HepG2 (cell line): ENCODE measurements around the gene KCNB1. TPM values are rescaled to one million over a fixed set of nuclear protein-coding genes. Genes with fewer than 3 reads are reported as not detected.

ENCODE experiments used
- FOXC1 ChIP-seq: sonication (generic); formaldehyde crosslinking; IDR thresholded peaks from 2 replicates; pipeline ENCODE4 v1.8.0; 2022; ENCODE audit warnings: mild to moderate bottlenecking, missing genetic modification reagents, borderline replicate concordance
- MIER2 ChIP-seq: IDR thresholded peaks from 2 replicates; pipeline ENCODE4 v1.6.1; 2016; ENCODE audit warnings: missing biosample characterization, missing genetic modification reagents
- NPAS2 ChIP-seq: sonication (generic); formaldehyde crosslinking; IDR thresholded peaks from 2 replicates; pipeline ENCODE4 v1.8.0; 2022; ENCODE audit warnings: mild to moderate bottlenecking, missing genetic modification reagents, borderline replicate concordance
- NR1H2 ChIP-seq: sonication (generic); formaldehyde crosslinking; IDR thresholded peaks from 2 replicates; pipeline ENCODE4 v1.8.1; 2022; ENCODE audit warnings: low read depth, missing genetic modification reagents, borderline replicate concordance
- NR2F6 ChIP-seq, 2 experiments: IDR thresholded peaks; 2 replicates each; pipeline ENCODE4 v1.6.1; 2016; ENCODE audit warnings: antibody characterized with exemption in 1 of 2, mild to moderate bottlenecking in 1 of 2
- PHF8 ChIP-seq: sonication (generic); formaldehyde crosslinking; IDR thresholded peaks from 2 replicates; pipeline ENCODE4 v1.5.0; 2020; ENCODE audit warnings: missing genetic modification reagents
- TBX3 ChIP-seq: fragments of 450-650 bp; IDR thresholded peaks from 2 replicates; pipeline ENCODE4 v1.6.1; 2017; ENCODE audit warnings: antibody characterized with exemption, mild to moderate bottlenecking, inconsistent platforms, borderline replicate concordance
- TP53 ChIP-seq: sonication (generic); formaldehyde crosslinking; conservative IDR thresholded peaks from 2 replicates; pipeline ENCODE4 v1.4.0; 2020; ENCODE audit warnings: missing genetic modification reagents
- XRCC5 ChIP-seq: fragments of 200-400 bp; formaldehyde crosslinking; optimal IDR thresholded peaks from 2 replicates; pipeline ENCODE3; 2017; ENCODE audit warnings: mild to moderate bottlenecking, low read length
- ZBTB42 ChIP-seq: sonication (generic); formaldehyde crosslinking; IDR thresholded peaks from 2 replicates; pipeline ENCODE4 v1.5.0; 2020; ENCODE audit warnings: mild to moderate bottlenecking, missing genetic modification reagents
- ZC3H13 ChIP-seq: sonication (generic); formaldehyde crosslinking; IDR thresholded peaks from 2 replicates; pipeline ENCODE4 v1.8.1; 2023; ENCODE audit warnings: mild to moderate bottlenecking, missing genetic modification reagents, moderate library complexity
- ZFP1 ChIP-seq: IDR thresholded peaks from 2 replicates; pipeline ENCODE4 v1.6.1; 2016
- ZNF224 ChIP-seq: sonication (generic); formaldehyde crosslinking; IDR thresholded peaks from 2 replicates; pipeline ENCODE4 v1.5.0; 2020; ENCODE audit warnings: mild to moderate bottlenecking, missing genetic modification reagents
- ZNF225 ChIP-seq: sonication (generic); formaldehyde crosslinking; IDR thresholded peaks from 2 replicates; pipeline ENCODE4 v1.4.0; 2020; ENCODE audit warnings: mild to moderate bottlenecking, missing genetic modification reagents
- ZNF335 ChIP-seq: sonication (generic); formaldehyde crosslinking; IDR thresholded peaks from 2 replicates; pipeline ENCODE4 v1.4.0; 2020; ENCODE audit warnings: missing genetic modification reagents
- ZNF496 ChIP-seq: sonication (generic); formaldehyde crosslinking; IDR thresholded peaks from 2 replicates; pipeline ENCODE4 v1.8.1; 2023; ENCODE audit warnings: mild to moderate bottlenecking, moderate library complexity, missing genetic modification reagents; ENCODE audit not compliant: insufficient replicate concordance
- ZNF569 ChIP-seq: sonication (generic); formaldehyde crosslinking; IDR thresholded peaks from 2 replicates; pipeline ENCODE4 v1.5.0; 2020; ENCODE audit warnings: mild to moderate bottlenecking, missing genetic modification reagents, moderate library complexity, borderline replicate concordance
- ZSCAN21 ChIP-seq: sonication (generic); formaldehyde crosslinking; IDR thresholded peaks from 2 replicates; pipeline ENCODE4 v1.8.0; 2022; ENCODE audit warnings: mild to moderate bottlenecking, missing genetic modification reagents, moderate library complexity, borderline replicate concordance
- polyA plus RNA-seq, 8 experiments: library from polyadenylated mRNA; depleted of rRNA in 3 of 8; stranded (reverse) in 7 of 8; unstranded in 1 of 8; fragments of >200 nt; fragmentation: Illumina TruSeq in 4 of 8; extraction: Trizol in 4 of 8; gene quantifications; 2 replicates each; pipeline versions ENCODE4 v1.2.1 to v1.2.3, GENCODE V29; 2011 to 2016; ENCODE audit warnings: low read depth in 4 of 8, missing spikeins in 1 of 8, mixed read lengths in 1 of 8; ENCODE audit not compliant: insufficient read depth in 1 of 8
- total RNA-seq, 5 experiments: library from RNA; depleted of rRNA; stranded (reverse); fragments of >200 nt; fragmentation: Illumina TruSeq; extraction: Trizol; gene quantifications; 2 replicates each; pipeline ENCODE4 v1.2.3, GENCODE V29; 2016; ENCODE audit warnings: low read depth in 1 of 5
- TF ChIP-seq, protein P1 (sequence below): IDR thresholded peaks from 2 replicates; pipeline ENCODE4 v1.6.1; 2016; ENCODE audit warnings: mild to moderate bottlenecking
- TF ChIP-seq, protein P2 (sequence below): sonication (generic); formaldehyde crosslinking; IDR thresholded peaks from 2 replicates; pipeline ENCODE4 v1.8.1; 2023; ENCODE audit warnings: mild to moderate bottlenecking, missing genetic modification reagents
- TF ChIP-seq, protein P3 (sequence below): IDR thresholded peaks from 2 replicates; pipeline ENCODE4 v1.6.1; 2016; ENCODE audit warnings: low read depth, control low read depth
- TF ChIP-seq, protein P4 (sequence below): IDR thresholded peaks from 2 replicates; pipeline ENCODE4 v1.6.1; 2018; ENCODE audit warnings: missing genetic modification reagents, mild to moderate bottlenecking, missing compliant biosample characterization
- TF ChIP-seq, protein P5 (sequence below): sonication (generic); formaldehyde crosslinking; IDR thresholded peaks from 2 replicates; pipeline ENCODE4 v1.5.0; 2020; ENCODE audit warnings: mild to moderate bottlenecking, missing genetic modification reagents

KCNB1 gene
- total and polyA plus RNA-seq, 2 of the 13 experiments (the other 11 are each of a cell fraction or from before 2014, with no cell fraction given): 0.02 TPM; not detected in 1

DNA sequence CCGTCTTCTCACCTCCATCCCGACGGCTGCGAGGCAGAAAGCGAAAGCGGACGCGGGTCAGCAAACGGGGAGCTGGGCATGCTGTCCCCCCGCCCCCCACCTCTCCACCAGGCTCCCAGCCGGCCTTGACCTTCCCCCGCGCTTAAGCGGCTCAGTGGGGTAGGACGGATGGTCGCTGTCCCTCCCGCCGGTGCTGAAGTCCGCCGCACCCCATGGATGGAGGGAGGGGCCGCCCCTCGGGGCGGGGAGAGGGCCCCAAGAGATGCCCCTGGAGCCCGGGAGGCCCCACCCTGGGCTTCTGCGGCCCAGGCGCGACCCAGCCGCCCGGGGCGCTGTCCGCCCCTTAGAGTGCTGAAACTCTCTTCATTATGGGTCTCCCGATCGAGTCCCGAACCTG lies at the start of gene KCNB1 (continued):
- TF ChIP-seq, protein P1, sequence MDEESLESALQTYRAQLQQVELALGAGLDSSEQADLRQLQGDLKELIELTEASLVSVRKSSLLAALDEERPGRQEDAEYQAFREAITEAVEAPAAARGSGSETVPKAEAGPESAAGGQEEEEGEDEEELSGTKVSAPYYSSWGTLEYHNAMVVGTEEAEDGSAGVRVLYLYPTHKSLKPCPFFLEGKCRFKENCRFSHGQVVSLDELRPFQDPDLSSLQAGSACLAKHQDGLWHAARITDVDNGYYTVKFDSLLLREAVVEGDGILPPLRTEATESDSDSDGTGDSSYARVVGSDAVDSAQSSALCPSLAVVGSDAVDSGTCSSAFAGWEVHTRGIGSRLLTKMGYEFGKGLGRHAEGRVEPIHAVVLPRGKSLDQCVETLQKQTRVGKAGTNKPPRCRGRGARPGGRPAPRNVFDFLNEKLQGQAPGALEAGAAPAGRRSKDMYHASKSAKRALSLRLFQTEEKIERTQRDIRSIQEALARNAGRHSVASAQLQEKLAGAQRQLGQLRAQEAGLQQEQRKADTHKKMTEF (CRISPR knock-in tag): peak; percentile 79
- TF ChIP-seq PHF8 (peak; percentile 38), NR2F6 (IDR thresholded peaks at IDR 0.05) (peak; percentile 69), NR2F6 (CRISPR knock-in tag; IDR thresholded peaks at IDR 0.05) (peak; percentile 85), ZFP1 (CRISPR knock-in tag) (peak; percentile 55; the same call in 1 of the 2 replicates), TP53 (CRISPR knock-in tag) (no peak), FOXC1 (CRISPR knock-in tag) (peak; percentile 84; the same call in 1 of the 2 replicates), NPAS2 (CRISPR knock-in tag) (no peak), XRCC5 (peak; percentile 85), ZSCAN21 (0 out of 2 replicates have a peak, but pooled peaks have one; percentile 62), ZNF569 (CRISPR knock-in tag) (no peak), ZNF225 (CRISPR knock-in tag) (peak; percentile 66; the same call in 1 of the 2 replicates), NR1H2 (CRISPR knock-in tag) (no peak), ZNF224 (CRISPR knock-in tag) (no peak), ZNF496 (CRISPR knock-in tag) (no peak), ZC3H13 (CRISPR knock-in tag) (peak; percentile 61; the same call in 1 of the 2 replicates), TBX3 (no peak), ZNF335 (CRISPR knock-in tag) (peak; percentile 64; the same call in 1 of the 2 replicates), ZBTB42 (no peak), MIER2 (CRISPR knock-in tag) (peak; percentile 99)
- TF ChIP-seq, protein P2, sequence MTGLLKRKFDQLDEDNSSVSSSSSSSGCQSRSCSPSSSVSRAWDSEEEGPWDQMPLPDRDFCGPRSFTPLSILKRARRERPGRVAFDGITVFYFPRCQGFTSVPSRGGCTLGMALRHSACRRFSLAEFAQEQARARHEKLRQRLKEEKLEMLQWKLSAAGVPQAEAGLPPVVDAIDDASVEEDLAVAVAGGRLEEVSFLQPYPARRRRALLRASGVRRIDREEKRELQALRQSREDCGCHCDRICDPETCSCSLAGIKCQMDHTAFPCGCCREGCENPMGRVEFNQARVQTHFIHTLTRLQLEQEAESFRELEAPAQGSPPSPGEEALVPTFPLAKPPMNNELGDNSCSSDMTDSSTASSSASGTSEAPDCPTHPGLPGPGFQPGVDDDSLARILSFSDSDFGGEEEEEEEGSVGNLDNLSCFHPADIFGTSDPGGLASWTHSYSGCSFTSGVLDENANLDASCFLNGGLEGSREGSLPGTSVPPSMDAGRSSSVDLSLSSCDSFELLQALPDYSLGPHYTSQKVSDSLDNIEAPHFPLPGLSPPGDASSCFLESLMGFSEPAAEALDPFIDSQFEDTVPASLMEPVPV (CRISPR knock-in tag): peak; percentile 92
- TF ChIP-seq, protein P3, sequence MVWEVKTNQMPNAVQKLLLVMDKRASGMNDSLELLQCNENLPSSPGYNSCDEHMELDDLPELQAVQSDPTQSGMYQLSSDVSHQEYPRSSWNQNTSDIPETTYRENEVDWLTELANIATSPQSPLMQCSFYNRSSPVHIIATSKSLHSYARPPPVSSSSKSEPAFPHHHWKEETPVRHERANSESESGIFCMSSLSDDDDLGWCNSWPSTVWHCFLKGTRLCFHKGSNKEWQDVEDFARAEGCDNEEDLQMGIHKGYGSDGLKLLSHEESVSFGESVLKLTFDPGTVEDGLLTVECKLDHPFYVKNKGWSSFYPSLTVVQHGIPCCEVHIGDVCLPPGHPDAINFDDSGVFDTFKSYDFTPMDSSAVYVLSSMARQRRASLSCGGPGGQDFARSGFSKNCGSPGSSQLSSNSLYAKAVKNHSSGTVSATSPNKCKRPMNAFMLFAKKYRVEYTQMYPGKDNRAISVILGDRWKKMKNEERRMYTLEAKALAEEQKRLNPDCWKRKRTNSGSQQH: peak; percentile 40; the same call in 1 of the 2 replicates
- TF ChIP-seq, protein P4, sequence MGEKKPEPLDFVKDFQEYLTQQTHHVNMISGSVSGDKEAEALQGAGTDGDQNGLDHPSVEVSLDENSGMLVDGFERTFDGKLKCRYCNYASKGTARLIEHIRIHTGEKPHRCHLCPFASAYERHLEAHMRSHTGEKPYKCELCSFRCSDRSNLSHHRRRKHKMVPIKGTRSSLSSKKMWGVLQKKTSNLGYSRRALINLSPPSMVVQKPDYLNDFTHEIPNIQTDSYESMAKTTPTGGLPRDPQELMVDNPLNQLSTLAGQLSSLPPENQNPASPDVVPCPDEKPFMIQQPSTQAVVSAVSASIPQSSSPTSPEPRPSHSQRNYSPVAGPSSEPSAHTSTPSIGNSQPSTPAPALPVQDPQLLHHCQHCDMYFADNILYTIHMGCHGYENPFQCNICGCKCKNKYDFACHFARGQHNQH: peak; percentile 65
- TF ChIP-seq, protein P5, sequence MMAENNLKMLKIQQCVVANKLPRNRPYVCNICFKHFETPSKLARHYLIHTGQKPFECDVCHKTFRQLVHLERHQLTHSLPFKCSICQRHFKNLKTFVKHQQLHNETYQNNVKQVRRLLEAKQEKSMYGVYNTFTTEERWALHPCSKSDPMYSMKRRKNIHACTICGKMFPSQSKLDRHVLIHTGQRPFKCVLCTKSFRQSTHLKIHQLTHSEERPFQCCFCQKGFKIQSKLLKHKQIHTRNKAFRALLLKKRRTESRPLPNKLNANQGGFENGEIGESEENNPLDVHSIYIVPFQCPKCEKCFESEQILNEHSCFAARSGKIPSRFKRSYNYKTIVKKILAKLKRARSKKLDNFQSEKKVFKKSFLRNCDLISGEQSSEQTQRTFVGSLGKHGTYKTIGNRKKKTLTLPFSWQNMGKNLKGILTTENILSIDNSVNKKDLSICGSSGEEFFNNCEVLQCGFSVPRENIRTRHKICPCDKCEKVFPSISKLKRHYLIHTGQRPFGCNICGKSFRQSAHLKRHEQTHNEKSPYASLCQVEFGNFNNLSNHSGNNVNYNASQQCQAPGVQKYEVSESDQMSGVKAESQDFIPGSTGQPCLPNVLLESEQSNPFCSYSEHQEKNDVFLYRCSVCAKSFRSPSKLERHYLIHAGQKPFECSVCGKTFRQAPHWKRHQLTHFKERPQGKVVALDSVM (CRISPR knock-in tag): no peak
